GM19099 (cell line): ENCODE measurements around the gene TAPT1.

Experiments used
- POLR2A ChIP-seq: IDR thresholded peaks from 3 replicates; pipeline ENCODE4 v1.6.1; 2011; ENCODE audit warnings: low read depth; ENCODE audit not compliant: insufficient read length; ENCODE audit errors: extremely low read depth

Gene TAPT1

DNA sequence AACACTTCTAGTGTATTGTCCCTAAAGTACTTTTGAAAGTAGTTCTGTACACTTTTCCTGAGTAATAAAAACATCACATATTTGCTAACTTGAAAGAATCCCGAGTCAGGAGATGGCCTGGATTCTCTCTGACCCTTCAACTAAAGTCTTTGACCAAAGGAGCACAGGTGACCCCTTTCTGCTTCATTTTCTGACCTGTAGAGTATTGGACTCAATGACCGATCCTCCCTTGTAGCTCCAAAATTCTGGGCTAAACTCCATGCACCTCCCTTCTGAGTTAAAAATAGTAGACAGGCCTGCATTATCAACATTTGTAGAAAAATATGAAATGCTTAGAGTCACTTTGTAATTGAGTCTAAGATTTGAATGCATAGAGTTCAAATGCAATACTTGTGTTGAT is 4.0 kb upstream of the TAPT1 start:
- TF ChIP-seq POLR2A, result no peak

DNA sequence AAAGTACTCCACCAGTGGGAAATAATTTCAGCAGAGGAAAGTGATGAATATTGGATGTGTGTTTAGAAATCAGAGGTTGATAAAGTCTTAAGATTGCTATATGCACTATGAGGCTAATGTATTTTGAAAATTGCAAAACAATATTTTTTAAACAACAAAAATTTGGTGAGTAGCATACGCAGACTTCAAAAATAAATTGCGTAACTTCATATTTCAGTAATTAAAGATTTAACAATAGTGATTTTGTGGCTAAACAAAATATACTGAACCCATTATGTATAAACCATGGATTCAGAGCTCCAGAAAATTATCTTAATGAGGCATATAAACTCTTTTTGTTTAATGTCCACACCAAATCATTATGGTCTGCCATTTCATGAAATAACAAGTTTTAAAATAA is 3.3 kb upstream of the TAPT1 start:
- TF ChIP-seq POLR2A, result no peak

DNA sequence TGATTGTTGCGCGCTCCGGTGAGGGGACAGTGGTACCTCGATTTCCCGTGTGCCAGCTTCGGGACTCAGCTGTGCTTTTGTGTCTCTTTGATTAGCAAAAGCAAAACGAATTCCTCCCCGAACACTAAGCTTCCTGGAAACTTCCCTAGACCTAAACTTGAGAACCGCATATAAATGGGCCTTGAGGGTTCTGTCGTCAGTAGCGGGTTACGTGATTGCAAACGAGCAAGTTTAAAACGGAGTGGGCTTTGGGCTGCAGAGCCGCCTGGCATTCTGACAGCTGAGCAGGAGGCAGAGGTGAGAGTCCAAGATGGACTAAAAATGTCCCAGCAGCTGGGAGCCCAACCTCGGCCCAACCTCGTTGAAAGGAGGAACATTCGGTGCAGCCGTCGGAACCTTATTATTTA is 1.2 kb upstream of the TAPT1 start:
- no peak for TF ChIP-seq POLR2A

DNA sequence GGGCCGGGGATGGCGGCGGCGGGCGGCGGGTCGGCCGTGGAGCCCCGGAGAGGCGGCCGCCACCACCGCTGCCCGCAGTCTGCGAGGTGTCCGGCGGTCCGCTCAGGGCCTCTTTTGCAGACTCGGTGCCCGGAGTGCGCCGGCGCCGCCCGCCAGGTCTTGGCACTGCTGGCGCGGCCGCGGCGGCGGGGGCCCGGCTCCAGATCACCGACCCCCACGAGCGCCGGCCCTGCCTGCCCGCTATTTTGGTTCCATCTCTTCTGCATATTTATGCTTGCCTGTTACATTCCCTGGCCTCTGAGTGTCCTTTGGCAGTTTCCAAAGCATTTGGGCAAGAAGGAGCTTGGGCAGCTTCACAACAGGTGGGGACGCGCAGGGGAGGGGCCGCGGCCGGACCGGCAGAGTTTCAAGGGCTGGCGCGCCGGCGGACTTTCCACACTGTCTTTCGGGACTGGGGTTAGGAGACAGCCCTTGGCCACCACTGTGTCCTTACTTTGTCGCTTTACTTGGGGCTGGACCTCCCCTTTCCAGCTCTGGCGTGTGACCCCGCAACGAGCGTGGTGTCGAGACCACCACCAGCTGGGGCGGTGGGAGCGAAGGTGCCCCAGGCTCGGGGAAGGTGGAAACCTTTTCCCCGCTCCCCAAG is 668 bp upstream of the TAPT1 start:
- no peak for TF ChIP-seq POLR2A

DNA sequence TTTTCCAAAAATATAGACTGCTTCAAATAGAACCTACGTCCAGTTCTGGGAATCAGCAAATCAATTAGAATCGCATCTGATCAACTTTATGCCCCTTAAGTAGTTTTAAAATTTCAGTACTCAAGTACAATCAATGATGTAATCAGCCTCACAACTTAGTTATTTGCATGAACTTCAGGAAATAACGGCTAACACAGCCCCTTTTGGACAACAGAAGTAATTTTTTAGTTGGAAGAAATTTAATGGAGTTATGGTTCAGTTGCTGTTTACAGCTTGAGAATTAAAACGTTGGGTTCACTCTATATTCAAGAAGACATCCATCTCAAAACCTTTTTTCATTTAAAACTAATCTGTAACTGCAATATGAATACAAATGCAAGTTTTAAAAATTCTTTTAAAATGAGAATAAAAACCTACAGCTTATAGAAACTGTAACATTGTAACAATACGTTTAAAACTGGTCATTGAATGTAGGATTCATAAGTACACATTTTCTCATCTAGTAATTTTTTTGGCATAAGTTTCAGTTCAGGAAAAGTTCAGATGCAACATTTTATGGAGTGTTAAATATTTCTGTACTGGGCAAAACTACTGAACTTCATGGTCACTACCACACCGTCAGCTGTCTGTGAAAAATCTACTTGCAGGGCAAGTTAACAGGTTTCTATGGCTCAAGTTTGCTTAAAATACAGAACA is 956 bp downstream of the TAPT1 start:
- TF ChIP-seq POLR2A, result no peak

DNA sequence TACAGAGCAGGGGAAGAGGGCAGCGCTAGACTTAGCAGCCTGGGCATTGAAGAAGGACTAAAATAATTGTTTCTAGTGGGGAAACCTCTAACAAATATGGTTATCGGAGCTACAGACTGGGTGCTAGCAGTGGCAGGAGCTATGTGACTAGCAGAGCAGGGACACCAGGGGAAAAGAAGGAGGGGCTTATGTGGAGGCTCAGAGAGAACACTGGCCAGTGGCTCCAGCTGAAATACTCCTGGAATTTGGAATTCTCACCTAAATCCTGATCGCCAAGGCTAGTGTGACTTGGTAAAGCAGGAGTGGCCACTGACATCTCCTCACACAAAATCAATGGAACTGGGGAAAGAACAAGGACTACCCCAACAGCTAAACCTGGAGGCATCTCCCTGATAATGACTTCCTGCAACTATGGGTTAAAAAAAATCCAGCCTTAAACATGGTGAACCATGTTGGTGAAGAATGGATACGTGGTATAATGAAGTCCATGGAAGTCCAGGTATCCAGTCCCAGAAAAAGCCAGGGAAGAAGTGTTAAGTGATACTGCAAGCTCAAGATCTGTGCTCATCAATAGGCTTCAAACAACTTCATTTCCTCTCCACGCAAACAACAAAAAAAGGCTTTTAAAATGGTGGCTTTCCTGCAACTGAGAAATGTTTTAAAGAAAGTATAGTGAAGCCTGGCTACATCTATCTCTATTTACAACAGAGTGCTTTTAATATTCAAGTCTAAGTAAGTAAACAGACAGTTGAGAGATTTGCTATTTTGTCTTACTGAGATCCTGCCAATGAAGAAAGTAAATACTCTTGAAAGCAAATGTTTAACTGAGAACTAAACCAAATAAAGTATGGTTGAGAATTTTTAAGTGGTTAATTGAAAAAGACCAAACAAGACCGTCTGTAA is 1.8 kb downstream of the TAPT1 start:
- no peak for TF ChIP-seq POLR2A

DNA sequence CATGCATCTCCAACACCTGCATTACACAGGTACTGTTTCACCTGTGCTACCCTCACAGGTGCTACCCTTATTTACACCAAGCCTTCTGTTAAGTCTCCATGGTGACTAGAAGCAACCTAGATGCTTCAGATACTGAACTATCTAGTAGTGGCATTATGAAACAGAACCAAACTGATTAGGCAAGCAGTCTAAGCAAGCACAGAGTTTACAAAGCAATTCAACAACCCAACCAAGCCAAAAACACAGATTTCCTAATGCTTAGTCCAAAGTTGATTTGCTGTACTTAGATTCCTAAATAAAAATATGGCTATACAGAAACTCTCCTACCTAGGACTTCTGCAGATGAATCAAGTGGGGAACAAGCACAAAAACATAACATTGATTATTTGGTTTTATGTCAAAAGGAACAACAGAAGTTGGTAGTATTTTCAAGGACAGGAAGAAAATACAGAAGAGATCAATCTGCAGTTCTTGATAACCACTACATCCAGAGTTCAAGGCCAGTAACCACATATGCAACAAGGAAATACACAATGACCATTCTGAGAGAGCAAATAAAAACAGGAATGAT is 3.2 kb downstream of the TAPT1 start:
- TF ChIP-seq POLR2A, result no peak

DNA sequence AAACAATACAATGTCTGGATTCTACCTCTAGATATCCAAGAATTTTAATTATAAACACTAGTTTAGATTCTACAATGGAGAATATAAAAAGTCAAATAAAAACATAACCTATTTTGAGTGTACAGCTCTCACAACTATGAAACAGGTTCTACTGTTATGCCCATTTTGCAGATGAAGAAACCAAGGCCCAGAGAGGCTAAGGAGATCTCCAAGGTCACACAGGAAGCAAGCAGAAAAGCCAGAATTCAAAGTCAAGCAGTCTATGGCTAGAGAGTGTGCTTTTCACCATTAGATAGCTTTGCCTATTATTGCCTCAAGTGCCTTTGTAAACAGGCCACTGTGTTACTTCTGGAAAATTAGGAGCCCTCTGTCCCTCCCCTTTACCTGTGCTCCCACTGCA is 7.3 kb downstream of the TAPT1 start:
- TF ChIP-seq POLR2A, result no peak

DNA sequence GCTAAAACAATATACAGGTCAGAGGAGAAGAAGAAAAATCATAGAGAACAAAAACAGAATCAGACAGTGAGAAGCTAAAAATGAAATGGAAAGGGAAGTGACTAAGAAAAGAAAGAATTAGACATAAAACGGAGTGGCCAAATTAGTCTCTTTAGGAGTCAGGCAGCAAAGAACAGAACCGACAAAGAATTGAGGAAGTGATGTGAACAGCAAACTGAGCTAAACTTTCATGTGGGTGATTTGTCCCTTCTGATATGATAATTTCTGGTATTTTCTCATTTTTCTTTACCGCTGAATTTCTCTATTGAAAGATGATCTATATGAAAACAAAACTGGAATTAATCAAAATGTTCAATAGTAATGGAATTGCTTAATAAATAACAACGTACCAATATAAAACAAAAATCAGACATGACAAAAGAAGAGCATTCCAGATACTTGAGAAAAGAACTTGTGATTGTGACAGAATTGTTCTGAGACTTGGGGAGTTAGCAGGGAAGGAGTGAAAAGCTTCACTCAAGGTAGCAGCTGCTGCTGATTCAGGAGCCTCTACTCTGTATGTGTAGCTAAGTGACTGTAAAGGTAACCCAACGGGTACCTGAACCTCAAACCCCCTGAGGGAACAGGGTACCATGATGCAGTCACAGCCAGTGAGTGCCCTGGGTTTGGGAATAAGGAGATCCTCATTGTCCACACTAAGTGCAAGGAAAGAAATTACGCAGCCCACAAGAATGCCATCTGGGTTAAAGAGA is 8.8 kb downstream of the TAPT1 start:
- no peak for TF ChIP-seq POLR2A

DNA sequence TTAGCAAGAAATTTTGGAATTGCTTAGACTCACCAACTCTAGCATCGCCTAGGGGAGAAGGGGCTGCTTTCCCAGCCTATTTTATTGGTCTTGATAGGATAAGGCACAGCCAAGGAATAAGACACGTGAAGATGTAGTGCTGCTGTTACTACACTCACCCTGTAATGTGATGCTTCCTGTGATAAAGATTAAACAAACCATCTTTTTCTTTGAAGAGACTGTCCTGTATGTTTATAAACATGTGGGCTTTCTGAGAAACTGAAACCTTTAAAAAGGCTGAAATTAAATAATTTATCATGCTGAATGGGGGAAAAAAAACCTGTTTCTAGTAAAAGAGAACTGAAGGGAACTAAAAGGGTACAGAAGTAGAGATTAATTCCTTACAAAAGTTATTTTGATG is 13.2 kb downstream of the TAPT1 start:
- TF ChIP-seq POLR2A, result no peak

DNA sequence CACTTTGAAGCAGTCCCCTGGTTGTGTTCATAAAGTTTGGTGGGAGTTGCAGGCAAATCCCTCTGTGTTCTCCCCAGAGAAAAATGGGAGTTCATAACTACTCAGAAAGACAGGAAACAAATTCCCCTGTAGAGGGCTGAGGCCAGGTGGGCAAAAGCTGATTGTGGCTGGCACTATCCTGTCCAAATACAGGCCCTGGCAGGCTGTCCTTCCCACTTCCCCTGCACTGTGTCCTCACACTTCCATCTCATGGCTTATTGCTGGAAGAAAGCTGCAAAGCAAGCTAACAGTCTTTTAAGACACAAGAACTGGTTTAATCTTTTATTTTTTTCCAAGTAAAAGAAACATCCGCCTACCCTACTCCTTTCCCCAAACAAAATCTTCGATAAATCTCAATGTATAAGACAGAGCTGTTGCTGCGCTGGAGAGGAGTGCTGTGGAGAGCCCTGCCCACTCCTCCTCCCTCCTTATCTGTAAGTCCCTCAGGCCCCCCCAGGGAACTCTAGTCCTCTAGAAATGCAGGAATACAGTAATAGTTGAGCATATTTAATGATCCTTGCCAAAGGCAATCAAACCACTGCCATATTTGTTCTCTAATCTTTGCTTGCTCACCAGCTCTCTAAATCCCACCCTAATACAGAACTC is 14.0 kb downstream of the TAPT1 start:
- TF ChIP-seq POLR2A, result no peak

DNA sequence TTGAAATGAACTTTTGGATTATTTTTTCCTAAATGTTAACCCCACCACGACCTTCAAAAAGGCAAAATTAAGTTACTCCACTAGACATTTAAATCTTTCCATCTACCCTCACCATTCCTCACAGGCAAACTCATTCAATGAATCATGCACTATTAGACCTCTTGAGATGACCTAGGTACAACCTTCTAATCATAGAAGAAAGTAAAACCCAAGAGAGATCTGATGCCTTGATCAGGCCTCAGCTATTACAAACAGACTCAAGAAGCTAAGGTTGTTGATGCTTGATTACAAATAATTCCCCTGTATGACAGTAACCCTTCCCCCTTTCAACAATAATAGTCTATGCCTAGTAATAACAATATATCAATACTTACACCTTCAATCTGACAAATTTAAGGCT is 18.9 kb downstream of the TAPT1 start:
- TF ChIP-seq POLR2A, result no peak

DNA sequence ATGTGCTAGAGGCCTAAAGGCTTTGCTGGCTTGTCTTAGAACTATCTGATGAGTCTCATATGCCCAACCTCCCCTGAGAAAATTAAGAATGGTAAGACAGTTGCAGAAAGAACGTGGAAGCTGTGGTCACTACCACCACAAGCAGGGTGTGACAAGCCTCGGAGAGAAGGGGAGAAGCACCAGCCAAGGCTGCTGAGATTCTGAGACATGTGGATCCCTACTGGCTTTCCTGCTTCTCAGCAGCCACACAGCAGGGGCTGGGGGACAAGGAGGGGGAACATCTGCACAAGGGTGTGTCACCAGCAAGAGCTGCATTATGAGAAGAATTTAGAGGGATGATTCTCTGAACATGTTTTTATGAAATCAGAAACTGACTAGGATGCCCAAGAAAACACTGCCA is 19.4 kb downstream of the TAPT1 start:
- TF ChIP-seq POLR2A, result no peak

DNA sequence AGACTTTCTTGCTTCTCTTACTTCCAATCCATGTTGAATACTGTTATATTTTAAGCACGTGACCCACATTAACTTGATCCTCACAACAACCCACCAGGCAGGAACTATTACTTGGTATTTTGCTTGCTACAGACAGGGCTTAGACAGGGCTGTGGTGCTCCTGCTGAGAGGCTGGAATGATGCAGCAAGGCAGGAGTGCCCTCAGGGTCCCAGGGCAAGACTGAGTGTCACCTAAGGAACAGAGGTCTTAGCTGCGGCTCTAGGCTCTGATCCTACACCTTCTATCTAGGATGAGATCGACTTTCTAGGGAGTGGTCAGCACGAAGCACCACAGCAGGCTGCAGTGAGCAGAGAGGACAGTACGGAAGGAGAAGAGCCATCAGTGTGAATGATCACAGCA is 20.0 kb downstream of the TAPT1 start:
- no peak for TF ChIP-seq POLR2A
